ENCODE data around the gene PLD2.
A peak's percentile ranks its signal among the peaks of the same experiment; 100 is the strongest.

Gene PLD2

GRCh38 chr17:4833178-4833940 is 26.4 kb downstream of the PLD2 start, which contains the start of gene MINK1:
TSS of gene MINK1 (plus strand) at chr17:4833340. CDS start at chr17:4833584, 244 bp downstream.
- peak; percentile 89 for FAIRE-seq
- DNase-seq (ENCODE audit: insufficient read length, low spot score): peak; percentile 100

- DNase-seq (ENCODE audit: insufficient read length, low spot score) (peak; percentile 62), FAIRE-seq (no peak)
Observed at GRCh38 chr17:4833941-4834680, 27.2 kb downstream of the PLD2 start.

GRCh38 chr17:4834681-4835020 is 27.7 kb downstream of the PLD2 start:
- no peak for FAIRE-seq

DNA sequence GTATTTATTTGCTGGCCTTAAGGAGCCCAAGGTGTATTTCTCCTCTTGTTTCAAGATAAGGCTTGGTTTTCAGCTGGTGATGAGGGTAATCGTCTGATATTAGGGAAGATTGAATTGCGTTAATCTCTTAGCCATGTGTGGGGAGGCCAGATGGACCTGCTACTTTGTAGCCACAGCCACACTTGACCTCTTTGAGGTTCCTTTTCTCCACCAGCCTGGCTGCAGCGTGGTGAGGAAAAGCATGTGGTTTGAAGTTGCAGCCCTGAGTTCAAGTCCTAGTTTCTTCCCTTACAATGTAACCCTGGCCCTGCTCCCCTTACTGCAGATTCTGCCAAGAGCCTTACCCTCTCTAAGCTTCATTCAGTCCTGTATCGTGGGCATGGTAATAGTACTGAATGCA is 29.3 kb downstream of the PLD2 start:
- DNase-seq (ENCODE audit: insufficient read length, low spot score) (no peak), FAIRE-seq (no peak)

More at GRCh38 chr17:4834681-4835020, 27.7 kb downstream of the PLD2 start:
- no peak for DNase-seq (ENCODE audit: insufficient read length, low spot score)

- DNase-seq (ENCODE audit: insufficient read length, low spot score) (no peak), FAIRE-seq (no peak)
Observed at GRCh38 chr17:4837471-4838308, 30.7 kb downstream of the PLD2 start.

GRCh38 chr17:4838309-4838785 is 31.4 kb downstream of the PLD2 start:
- FAIRE-seq (no peak), DNase-seq (ENCODE audit: insufficient read length, low spot score) (no peak)

- DNase-seq (ENCODE audit: insufficient read length, low spot score) (no peak), FAIRE-seq (no peak)
Observed at GRCh38 chr17:4839221-4839620, 32.3 kb downstream of the PLD2 start.

DNA sequence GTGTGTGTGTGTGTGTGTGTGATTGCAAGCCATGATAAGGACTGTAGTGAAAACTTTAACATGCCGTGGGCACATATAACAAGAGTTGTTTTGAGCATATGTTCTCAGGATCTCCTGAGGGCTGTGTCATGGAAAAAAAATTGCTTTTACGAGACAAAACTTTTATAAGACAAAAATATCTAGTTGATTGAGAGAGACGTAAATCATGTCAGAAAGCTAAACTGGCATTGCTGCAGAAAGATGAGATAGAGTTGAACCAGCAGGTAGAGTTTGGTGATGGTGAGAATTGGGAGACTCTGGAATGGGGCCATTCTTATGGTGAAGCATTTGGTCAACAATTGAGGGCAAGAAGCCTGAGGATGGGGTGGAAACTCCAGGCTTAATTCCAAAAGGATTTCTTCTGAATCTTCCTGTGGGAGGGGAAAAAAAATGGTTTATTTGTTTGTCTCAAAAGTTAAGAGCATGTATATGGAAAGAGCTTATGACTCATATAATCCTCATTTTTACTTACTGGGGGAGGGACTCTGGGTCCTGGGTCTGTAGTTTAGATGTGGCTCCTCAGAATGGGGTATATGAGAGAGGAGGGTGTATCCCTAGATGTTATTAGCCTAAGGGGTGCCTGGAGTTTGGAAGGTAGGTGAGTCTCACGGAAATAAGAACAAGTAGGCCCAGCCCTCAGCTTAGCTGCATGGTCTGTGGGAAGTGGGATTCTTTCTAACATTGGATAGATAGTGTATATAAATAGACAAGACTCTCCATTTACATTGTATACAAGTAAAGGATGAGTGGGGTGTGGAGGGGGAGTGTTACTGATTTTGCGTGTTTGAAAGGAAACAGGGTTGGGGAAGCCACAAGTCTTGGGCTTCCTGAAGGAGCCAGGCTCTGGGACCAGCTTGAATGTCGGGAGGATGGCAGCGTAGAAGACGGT is 33.3 kb downstream of the PLD2 start:
- FAIRE-seq: no peak

DNA sequence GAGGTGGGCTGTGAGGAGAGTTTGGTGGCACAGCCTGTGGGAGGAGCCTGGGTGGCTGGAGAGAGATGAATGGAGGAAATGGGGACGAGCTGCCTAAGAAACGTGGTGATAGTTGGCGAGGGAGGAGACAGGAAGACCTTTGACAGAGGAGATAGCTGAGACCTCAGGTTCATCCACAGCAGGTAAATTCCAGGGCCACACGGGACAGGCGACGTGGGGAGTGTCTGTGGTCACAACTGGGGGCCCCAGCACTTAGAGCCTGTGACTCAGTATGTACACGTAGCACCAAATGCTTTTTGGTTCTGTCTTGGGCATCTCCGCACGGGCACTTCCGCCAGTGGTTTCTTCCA is 33.9 kb downstream of the PLD2 start:
- no peak for DNase-seq (ENCODE audit: insufficient read length, low spot score)

More for the DNA sequence above, 33.3 kb downstream of the PLD2 start:
- no peak for DNase-seq (ENCODE audit: insufficient read length, low spot score)

DNA sequence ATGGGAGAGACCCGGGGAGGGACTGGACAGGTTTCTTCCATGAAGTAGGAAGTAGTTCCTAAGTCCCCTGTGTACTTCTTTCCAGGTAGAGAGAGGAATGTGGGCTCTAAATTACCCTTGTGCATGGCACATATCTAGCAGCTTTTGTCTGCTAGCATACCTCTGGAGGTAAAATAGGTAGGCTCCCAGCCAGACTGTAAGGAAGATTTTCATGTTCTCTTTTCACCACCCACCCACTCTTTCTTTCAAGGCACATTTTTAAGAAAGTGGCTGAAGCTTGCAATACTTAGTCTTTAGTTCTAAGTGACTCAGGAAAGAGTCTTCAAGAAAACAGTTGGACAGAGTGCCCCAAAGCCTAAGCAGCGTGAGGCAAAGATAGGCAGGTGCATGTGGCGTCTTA is 35.4 kb downstream of the PLD2 start:
- no peak for DNase-seq (ENCODE audit: insufficient read length, low spot score)
- FAIRE-seq: no peak

More for the DNA sequence above, 33.9 kb downstream of the PLD2 start:
- FAIRE-seq: no peak

DNA sequence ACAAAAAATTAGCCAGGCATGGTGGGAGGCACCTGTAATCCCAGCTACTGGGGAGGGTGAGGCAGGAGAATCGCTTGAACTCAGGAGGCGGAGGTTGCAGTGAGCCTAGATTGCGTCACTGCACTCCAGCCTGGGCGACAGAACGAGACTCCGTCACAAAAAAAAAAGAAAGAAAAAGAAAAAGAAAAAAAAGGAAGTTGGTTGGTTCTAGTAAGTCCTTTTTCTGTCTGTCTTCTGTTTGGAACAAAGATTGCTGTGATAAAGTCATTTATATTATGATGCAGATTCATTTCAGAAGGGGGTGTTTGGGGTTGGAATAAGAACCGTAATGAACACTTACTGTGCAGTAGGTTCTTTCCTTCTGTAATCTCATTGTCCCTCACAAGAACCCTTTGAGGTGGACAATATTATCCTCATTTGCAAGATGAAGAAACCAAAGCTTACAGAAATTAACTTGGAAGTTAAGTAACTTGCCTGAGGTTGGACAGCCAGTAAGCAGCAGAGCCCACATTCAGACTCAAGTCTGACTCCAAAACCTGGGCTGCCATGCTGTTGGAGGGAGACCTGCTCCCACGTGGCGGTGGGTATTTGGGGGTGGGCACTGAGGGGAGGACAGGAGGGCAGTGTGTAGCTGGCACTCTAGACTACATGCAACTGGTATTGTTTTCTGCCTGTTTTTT is 36.5 kb downstream of the PLD2 start:
- FAIRE-seq: no peak
- no peak for DNase-seq (ENCODE audit: insufficient read length, low spot score)

DNA sequence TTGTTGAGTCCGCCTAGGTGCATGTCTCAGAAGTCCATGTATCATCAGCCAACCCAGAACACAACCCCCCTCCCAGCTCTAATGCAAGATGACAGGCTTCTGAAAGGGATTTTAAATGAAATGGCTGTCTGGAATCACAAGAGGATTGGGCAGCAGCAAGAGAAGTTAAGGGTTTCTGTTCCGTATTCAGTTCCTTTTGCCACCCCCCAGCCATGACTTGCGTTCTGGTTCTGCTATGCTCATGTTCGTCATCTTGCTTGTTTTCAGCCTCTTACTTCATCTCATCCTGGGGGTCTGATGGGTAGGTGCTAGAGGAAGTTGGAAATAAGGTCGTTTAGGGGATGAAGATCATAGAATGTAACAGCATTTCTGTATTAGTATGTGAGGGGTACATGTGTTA is 38.2 kb downstream of the PLD2 start:
- FAIRE-seq (no peak), DNase-seq (ENCODE audit: insufficient read length, low spot score) (no peak)

- FAIRE-seq (no peak), DNase-seq (ENCODE audit: insufficient read length, low spot score) (no peak)
Observed at GRCh38 chr17:4846635-4847390, 39.9 kb downstream of the PLD2 start.

- FAIRE-seq (no peak), DNase-seq (ENCODE audit: insufficient read length, low spot score) (no peak)
Observed at GRCh38 chr17:4849011-4849536, 42.1 kb downstream of the PLD2 start.

DNA sequence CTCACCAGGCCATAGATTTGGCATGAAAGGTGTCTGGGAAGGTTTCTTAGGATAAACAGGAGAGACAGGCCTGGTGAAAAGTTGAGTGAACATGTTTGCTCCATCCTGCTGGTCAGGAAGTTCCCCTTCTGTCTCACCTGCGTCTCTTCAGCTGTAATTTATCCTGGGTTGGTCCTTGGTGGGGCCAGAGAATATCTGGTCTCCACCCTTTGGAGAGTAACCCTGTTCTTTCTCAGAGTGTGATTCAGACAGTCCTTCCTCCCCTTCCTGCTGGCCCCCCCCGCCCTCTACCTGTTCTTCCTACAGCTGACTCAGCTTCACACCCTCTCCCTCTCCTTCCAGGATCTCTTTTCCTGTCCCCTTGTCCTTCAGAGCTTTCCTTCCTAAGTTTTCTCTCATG is 43.3 kb downstream of the PLD2 start:
- DNase-seq (ENCODE audit: insufficient read length, low spot score) (no peak), FAIRE-seq (no peak)

GRCh38 chr17:4851084-4851483 is 44.1 kb downstream of the PLD2 start:
- DNase-seq (ENCODE audit: insufficient read length, low spot score): no peak
- no peak for FAIRE-seq

DNA sequence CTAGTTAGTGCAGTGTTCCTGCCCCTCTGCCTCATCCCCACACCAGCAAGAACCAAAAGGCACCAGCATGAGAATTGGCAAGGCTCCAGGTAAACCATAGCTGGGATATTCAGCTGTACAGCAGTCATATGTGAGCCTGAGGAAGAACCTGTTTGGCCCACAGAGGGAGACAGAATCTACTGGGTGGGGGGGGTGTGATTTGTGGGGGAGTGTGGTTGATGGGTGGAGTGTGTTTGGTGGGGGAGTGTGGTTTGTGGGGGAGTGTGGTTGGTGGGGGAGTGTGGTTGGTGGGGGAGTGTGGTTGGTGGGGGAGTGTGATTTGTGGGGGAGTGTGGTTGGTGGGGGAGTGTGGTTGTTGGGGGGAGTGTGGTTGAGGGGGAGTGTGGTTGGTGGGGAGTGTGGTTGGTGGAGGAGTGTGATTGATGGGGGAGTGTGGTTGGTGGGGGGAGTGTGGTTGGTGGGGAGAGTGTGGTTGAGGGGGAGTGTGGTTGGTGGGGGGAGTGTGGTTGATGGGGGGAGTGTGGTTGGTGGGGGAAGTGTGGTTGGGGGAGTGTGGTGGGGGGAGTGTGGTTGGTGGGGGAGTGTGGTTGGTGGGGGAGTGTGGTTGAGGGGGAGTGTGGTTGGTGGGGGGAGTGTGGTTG is 45.7 kb downstream of the PLD2 start:
- FAIRE-seq: peak; percentile 96
- DNase-seq (ENCODE audit: insufficient read length, low spot score): peak; percentile 57

DNA sequence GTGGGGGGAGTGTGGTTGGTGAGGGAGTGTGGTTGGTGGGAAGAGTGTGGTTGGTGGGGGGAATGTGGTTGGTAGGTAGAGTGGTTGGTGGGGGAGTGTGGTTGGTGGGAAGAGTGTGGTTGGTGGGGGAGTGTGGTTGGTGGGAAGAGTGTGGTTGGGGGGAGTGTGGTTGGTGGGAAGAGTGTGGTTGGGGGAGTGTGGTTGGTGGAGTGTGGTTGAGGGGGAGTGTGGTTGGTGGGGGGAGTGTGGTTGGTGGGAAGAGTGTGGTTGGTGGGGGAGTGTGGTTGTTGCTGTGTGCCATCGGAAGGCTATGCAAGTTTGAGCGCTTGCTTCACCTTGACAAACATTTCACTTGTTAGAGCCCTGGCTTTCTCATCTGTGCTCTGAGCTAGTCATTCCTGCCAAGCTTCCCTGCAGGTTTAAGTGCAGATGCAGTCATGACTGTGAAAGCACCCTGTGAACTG is 46.3 kb downstream of the PLD2 start:
- FAIRE-seq (peak; percentile 58), DNase-seq (ENCODE audit: insufficient read length, low spot score) (no peak)
